Skin epidermis (tissue), 12 donors: Measurements from ENCODE around the gene NT5DC1.

Experiments used
- H3K27ac ChIP-seq, 21 experiments: fragments of 200-600 bp; sonication (generic) in 11 of 21; one replicate each; pipeline ENCODE4 v1.5.0; 2020; ENCODE audit warnings: mild to moderate bottlenecking in 3 of 21, inconsistent platforms in 2 of 21, moderate library complexity in 2 of 21
- H3K4me3 ChIP-seq, 7 experiments: fragments of 200-600 bp; sonication (generic) in 2 of 7; one replicate each; pipeline ENCODE4 v1.5.0; 2020; ENCODE audit warnings: inconsistent platforms in 2 of 7, mild to moderate bottlenecking in 2 of 7, moderate library complexity in 1 of 7

The NT5DC1 gene

DNA sequence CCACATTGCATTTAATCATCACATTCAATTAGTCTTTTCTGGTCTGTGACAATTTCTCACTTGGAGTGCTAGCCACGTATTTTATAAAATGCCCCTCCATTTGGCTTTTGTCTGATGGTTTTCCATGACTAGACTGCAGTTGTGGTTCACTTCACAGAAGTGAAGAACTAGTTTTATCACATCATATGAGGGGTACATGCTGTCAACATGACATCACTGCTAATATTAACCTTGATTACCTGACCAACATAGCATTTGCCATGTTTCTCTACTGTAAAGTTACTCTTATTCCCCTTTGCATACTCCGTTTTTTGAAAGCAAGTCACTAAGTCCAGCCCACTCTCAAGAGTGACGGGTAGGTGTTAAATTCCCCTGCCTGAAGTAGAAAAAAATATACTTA is 73.3 kb downstream of the NT5DC1 start:
- Histone ChIP-seq H3K27ac (no peak overlapping the region), H3K4me3 (no peak overlapping the region)

GRCh38 chr6:116175344-116175743 is 74.7 kb downstream of the NT5DC1 start:
- H3K27ac ChIP-seq = no peak overlapping the region
- H3K4me3 ChIP-seq = no peak overlapping the region

DNA sequence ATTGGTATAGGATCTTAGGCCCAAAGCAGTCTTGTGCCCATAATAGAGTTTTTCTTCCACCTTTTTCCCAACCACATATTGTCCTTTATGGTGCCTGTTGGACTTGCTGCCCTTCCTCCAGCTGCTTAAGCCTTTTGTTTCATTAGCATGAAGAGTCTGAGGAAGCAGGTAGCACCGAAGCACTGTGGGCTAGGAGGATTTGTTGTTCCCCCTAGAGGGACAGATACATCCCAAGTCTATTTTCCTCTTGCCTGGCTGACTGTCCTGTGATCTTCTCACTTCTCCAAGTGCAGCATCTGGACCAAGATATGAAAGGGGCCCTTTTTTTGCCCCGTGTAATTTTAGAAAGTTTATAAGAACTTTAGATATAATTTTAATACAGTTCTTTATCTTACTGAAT is 75.9 kb downstream of the NT5DC1 start:
- no peak overlapping the region for H3K27ac ChIP-seq
- no peak overlapping the region for H3K4me3 ChIP-seq

DNA sequence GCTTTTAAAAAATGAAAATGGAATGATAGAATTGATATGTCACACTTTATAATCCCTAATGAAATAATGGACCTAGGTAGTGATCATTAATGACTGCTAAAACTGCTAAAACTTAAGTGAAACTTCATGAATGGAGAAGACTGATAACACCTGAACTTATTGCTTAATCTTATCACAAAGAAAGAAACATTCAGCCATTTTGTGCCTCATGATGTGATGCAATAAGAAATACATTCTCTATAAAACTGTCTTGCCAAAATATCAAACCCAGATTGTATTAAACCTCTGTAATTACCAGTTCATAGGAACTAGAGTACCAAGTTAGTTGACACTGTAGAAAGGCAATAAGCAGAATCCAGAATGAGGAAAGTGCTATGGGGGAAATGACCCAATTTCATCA is 79.7 kb downstream of the NT5DC1 start:
- Histone ChIP-seq H3K4me3 (no peak overlapping the region), H3K27ac (no peak overlapping the region)

DNA sequence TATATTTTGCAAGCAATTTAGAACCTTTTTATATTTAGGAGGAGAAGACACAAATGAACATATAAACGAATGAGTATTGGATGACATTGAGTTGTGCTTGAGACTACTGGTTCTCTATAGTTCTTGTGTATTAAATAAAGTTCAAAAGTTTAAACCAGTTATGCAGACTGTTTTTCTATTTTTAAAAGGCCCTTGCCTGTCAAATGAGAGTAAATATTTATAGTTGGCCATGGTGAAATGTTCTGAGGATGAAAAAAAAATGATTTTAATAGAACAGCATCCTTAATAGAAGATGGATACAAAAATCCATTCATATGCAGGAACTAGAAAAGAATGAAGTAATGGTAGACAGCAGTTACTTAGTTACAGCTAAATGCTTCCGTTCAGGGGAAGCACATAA is 88.8 kb downstream of the NT5DC1 start:
- peak overlapping the region in 1 of 21 experiments; percentile 7 for H3K27ac ChIP-seq
- no peak overlapping the region for H3K4me3 ChIP-seq

- H3K4me3 ChIP-seq = no peak overlapping the region
- peak overlapping the region in 1 of 21 experiments; percentile 7 for H3K27ac ChIP-seq
Observed at GRCh38 chr6:116190550-116190949, 89.9 kb downstream of the NT5DC1 start.

DNA sequence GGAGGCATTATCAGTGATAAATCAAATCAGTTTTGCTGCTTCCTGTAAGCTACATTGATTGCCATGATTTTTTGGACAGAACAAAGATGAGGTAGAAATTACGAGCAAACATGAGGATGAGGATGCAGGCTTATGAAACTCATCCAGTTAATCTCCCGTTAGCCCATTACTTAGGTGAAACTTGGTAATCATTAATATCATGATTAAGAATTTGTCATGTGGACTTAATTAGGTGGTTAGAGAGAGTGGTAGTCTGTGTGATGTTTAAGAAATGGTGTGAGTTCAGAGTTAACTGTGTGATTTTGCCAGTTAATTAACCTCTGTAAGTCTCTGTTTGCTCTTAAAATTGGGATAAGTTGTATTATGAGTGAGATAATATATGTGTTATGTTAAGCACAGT is 91.2 kb downstream of the NT5DC1 start:
- H3K4me3 ChIP-seq = no peak overlapping the region
- H3K27ac ChIP-seq = no peak overlapping the region

DNA sequence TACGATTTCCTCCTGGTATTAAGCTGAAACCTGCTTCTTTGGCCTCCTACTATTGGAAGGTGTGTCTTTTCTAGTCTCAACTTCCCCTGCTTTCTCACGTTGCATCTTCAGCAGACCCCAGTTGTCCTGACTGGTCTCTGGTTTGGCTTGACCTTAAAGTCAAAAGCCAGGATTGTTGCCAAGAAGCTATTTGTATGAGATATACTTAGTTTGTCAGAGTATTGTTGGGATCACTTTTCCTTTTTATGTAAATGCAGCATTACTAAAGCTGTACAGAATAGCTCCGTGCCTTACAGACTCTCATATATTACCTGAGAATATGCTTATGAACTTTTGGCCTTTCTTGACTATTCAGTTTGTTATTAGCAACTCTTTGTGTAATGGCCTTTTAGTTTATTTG is 92.1 kb downstream of the NT5DC1 start:
- Histone ChIP-seq H3K27ac (no peak overlapping the region), H3K4me3 (no peak overlapping the region)

- no peak overlapping the region for H3K4me3 ChIP-seq
- no peak overlapping the region for H3K27ac ChIP-seq
Observed at GRCh38 chr6:116196841-116197240, 96.2 kb downstream of the NT5DC1 start.

DNA sequence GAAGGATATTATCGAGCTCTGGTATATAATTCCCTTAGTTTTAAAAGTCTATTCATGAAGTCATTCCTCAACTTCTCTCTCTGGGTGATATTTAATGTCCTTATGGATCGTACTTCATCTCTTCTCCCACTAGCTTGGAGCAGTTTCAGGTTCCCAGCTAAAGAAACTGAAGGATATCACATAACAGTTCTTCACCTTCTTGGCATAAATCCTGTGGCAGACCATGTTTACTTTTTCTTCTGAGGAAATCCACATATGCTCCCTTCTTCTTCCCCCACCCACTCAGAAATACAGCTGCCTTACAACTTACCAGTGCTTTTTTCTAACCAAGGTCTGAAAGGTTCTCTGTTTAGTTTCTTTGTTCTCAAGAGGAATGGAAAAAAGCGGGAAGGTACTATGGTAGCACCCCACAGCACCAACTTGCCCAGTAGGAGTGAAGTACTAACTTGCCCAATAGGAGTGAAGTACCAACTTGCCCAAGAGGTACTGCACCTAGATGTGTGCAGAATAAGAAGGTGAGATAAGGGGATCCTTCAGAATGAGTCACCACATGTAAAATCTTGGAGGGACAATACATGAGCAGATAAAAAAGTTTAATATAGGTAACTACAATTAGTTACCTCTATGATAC is 100.1 kb downstream of the NT5DC1 start:
- peak overlapping the region in 3 of 21 experiments; percentile 0 to 52 (median 29) for H3K27ac ChIP-seq
- no peak overlapping the region for H3K4me3 ChIP-seq

DNA sequence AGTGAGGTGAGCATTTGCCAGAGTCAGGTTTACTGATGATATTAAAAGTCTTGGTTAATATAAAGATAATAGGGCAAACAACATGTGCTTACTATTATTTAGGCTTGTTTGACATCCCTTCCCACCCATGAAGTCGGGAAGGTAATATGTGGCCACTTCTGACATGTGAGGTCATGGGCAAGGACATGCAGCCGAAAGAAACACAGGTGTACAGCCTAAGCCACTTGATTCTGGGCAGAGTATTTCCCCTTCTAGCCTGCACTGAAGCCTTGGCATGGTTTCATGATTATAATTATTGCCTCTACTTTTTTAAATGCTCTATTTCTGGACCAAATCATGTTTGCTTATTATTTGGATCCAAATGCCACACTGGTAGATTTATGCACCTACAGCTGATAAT is 100.9 kb downstream of the NT5DC1 start:
- Histone ChIP-seq H3K4me3 (no peak overlapping the region), H3K27ac (peak overlapping the region in 3 of 21 experiments; percentile 5 to 29 (median 6))

DNA sequence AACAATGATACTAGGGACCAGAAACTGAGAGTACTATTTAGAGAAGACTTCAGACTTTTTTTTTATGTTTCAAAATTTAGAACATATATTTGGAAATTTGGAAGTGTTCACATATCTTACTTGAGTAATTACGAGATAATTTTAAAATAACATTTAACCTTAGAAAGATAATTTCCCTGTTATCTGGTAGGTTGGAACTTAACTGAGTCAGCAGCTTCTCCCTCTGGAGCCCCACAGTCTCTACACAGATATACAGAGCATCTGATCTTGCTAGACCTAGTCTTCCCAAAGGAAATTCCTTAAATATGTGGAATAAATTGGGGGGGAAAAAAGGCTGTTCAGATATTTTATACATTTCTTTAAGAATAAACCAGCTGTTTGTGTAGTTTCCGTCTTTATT is 104.6 kb downstream of the NT5DC1 start:
- no peak overlapping the region for H3K4me3 ChIP-seq
- no peak overlapping the region for H3K27ac ChIP-seq

- Histone ChIP-seq H3K4me3 (no peak overlapping the region), H3K27ac (no peak overlapping the region)
Observed at GRCh38 chr6:116206231-116206903, 105.7 kb downstream of the NT5DC1 start.

- Histone ChIP-seq H3K27ac (peak overlapping the region in 4 of 21 experiments; percentile 11 to 53 (median 22)), H3K4me3 (no peak overlapping the region)
Observed at GRCh38 chr6:116208056-116208785, 107.6 kb downstream of the NT5DC1 start.

- Histone ChIP-seq H3K4me3 (no peak overlapping the region), H3K27ac (peak overlapping the region in 1 of 21 experiments; percentile 61)
Observed at GRCh38 chr6:116210316-116210715, 109.7 kb downstream of the NT5DC1 start.

DNA sequence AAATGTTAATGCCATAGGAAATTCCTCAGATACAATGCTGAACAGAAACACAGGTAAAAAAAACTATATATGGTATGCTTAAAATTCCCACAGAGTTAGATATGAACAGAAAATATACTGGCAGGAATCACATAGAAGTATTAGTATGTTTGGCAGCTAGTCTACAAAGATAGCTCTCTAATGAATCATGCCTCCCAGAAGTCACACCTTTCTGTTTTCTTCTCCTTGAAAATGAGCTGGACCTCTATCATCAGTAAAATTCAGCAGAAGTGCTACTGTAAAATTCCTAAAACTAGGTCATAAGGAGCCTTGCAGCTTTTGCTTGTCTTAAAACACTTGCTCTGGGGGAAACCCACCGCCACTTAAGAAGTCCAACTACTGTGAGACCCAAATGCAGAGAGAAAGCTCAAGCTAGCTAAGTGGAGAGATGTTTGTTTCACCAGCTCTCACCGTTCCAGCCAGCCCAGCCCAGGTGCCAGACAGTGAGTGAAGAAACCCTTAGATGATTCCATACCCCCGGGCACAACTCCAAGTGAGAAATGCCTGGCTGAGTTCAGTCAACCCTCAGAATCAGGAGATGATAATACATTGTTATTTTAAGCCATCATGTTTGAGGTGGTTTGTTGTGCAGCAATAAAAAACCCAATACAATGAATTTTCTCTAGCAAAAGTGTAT is 110.2 kb downstream of the NT5DC1 start:
- no peak overlapping the region for H3K4me3 ChIP-seq
- H3K27ac ChIP-seq = peak overlapping the region in 6 of 21 experiments; percentile 6 to 64 (median 58)

GRCh38 chr6:116214681-116215080 is 114.0 kb downstream of the NT5DC1 start:
- H3K27ac ChIP-seq = no peak overlapping the region
- H3K4me3 ChIP-seq = no peak overlapping the region

DNA sequence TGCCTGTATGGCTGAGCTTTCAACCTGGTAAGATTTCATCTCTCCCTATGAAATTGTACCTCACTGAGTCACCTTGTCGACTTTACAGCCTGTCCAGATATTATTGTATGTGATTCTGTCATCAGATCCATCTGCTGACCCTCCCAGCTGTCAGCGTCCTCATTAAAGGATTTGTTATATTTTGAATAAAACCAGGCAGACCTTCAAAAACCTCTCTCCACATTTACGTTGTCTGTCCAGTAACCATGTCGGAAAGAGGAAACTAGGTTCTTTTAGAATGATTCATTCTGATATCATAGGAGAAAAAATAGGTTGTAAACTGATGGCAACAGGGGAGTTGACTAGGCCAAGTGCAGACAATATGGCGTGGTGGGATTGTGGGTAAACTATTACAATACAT is 114.8 kb downstream of the NT5DC1 start:
- Histone ChIP-seq H3K27ac (no peak overlapping the region), H3K4me3 (no peak overlapping the region)

- Histone ChIP-seq H3K27ac (no peak overlapping the region), H3K4me3 (no peak overlapping the region)
Observed at GRCh38 chr6:116217069-116217468, 116.4 kb downstream of the NT5DC1 start.

- H3K4me3 ChIP-seq = no peak overlapping the region
- no peak overlapping the region for H3K27ac ChIP-seq
Observed at GRCh38 chr6:116218172-116218633, 117.5 kb downstream of the NT5DC1 start.
